Left ventricle myocardium inferior (tissue), 1 donor: Measurements from ENCODE around the gene PSPN. TPM values are rescaled to one million over a fixed set of nuclear protein-coding genes. Genes with fewer than 3 reads are reported as not detected.
A peak's percentile ranks its signal among the peaks of the same experiment; 100 is the strongest.

Source experiments
- DNase-seq: peaks from one replicate; pipeline ENCODE4 v3.0.0-alpha.2; 2020
- H3K27ac ChIP-seq: fragments of 200-600 bp; replicated peaks from 2 replicates; pipeline ENCODE4 v1.8.0; 2021
- H3K27me3 ChIP-seq: fragments of 200-600 bp; 2 replicates; pipeline ENCODE4 v1.8.0; 2021; ENCODE audit warnings: low read depth
- H3K36me3 ChIP-seq: fragments of 200-600 bp; 2 replicates; pipeline ENCODE4 v1.8.0; 2021
- H3K4me1 ChIP-seq: fragments of 200-600 bp; 2 replicates; pipeline ENCODE4 v1.8.0; 2021
- H3K4me3 ChIP-seq: fragments of 200-600 bp; 2 replicates; pipeline ENCODE4 v1.8.0; 2021; ENCODE audit warnings: mild to moderate bottlenecking, moderate library complexity
- H3K9me3 ChIP-seq: fragments of 200-600 bp; replicated peaks from 2 replicates; pipeline ENCODE4 v1.8.0; 2021
- CTCF ChIP-seq: fragments of 200-600 bp; IDR thresholded peaks from 2 replicates; pipeline ENCODE4 v1.8.0; 2021; ENCODE audit warnings: antibody characterized with exemption, mild to moderate bottlenecking, borderline replicate concordance
- intact Hi-C: fragments of 100-400 bp; cut with micrococcal nuclease; formaldehyde crosslinking; loops from one replicate; pipeline ENCODE4 v1.11.0; 2022
- long read RNA-seq: library from polyadenylated mRNA; unstranded; transcript quantifications from one replicate; pipeline ENCODE4 v2.0.0, GENCODE V29; 2021
- total RNA-seq: library from RNA; stranded (reverse); fragmentation: NEBNext Ultra II Directional; extraction: Animal tissue kit (Norgen Biotek cat#: 25700); gene quantifications from one replicate; pipeline ENCODE4 v1.2.1, GENCODE V29; 2021
- donor health status: DM: no; HTN: yes; CAD: no; lungs with severe emphysema.

The PSPN gene, protein sequence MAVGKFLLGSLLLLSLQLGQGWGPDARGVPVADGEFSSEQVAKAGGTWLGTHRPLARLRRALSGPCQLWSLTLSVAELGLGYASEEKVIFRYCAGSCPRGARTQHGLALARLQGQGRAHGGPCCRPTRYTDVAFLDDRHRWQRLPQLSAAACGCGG
- total RNA-seq = 1.2 TPM
- long read RNA-seq, partial matches to known transcripts = 0 of 1 reads
- long read RNA-seq, other reads (novel, unspliced or antisense) = 0 of 1 reads

DNA sequence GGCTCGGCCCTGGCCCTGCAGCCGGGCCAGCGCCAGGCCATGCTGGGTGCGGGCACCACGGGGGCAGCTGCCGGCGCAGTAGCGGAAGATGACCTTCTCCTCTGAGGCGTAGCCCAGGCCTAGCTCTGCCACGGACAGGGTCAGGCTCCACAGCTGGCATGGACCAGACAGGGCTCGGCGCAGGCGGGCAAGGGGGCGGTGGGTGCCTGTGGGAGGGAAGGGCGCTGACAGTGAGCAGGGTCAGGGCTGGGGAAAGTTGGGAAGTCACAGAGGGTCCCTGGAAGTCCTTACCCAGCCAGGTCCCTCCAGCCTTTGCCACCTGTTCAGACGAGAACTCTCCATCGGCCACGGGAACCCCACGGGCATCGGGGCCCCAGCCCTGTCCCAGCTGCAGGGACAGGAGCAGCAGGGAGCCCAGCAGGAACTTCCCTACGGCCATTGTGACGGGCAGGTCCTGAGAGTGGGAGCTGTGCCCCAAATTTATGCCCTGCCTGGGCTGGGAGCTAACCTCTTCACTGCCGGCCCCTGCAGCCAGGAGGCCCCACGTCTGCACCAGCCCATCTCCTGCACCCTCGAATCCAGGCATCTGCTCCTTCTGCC, at the start of gene PSPN:
Gene PSPN (minus strand): TSS at position 523 of the 600 bp plus-strand sequence. CDS start 84 bp downstream, at position 439.
- no peak for TF ChIP-seq CTCF
- Histone ChIP-seq H3K4me3 (no peak within 1 kb of the TSS), H3K27me3 (no peaks in the 10 kb centered on the region), H3K36me3 (peaks cover 32% of the 10 kb centered on the region), H3K27ac (no peak within 1 kb of the TSS), H3K9me3 (peaks cover 7% of the 10 kb centered on the region), H3K4me1 (peaks cover 22% of the 10 kb centered on the region)
- intact Hi-C loops = no loop called here
- DNase-seq = no peak

DNA sequence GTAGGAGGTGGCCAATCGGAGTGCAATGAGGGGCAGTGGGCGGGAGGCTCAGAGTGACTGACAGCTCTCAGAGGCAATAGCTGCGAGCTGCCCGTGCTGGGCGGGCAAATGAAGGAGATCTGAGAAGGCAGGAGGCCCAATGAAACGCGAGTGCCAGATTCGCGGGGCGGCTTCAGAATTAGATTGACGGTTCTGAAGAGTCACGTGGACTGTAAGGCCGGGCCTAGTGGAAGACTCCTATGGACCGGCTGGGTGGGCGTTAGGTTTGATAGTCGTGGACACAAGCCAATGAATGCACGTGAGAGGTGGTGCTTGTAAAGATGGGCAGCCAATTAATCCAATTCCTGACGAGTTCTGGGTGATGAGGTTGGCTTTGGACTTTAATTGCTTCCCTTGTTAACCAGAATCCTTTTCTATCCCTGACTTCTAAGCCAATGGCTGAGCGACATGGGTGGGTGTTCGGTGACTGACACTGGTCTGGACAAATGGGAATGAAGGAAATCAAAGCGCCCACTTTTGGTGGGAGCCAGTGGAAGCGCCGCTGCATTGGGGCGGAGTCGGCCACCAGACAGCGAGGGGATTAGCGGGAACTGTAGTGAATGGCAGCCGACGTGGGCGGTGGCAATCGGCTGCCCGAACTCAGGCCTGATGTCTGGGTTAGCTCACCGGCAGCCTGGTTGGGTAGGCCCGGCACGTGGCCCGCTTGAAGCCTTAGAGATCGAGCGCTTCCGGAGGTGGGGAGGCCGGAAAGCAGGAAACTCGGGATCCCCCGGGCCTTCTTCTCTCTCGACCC, 49.4 kb upstream of the PSPN start:
- H3K4me3 ChIP-seq = peak overlapping the region; percentile 91
- peaks cover 41% of the 10 kb centered on the region for H3K4me1 ChIP-seq
- H3K27ac ChIP-seq = peak overlapping the region; percentile 91
- H3K27me3 ChIP-seq = no peaks in the 10 kb centered on the region
- H3K36me3 ChIP-seq = peaks cover 15% of the 10 kb centered on the region
- DNase-seq = peak; percentile 100
- H3K9me3 ChIP-seq = no peaks in the 10 kb centered on the region
- intact Hi-C loops = no loop called here
- no peak for TF ChIP-seq CTCF

- Histone ChIP-seq H3K27ac (peak within 1 kb of the TSS; percentile 91), H3K36me3 (peaks cover 23% of the 10 kb centered on the region), H3K4me3 (peak within 1 kb of the TSS; percentile 91), H3K4me1 (peaks cover 41% of the 10 kb centered on the region), H3K9me3 (no peaks in the 10 kb centered on the region), H3K27me3 (no peaks in the 10 kb centered on the region)
- no peak for DNase-seq
- intact Hi-C loops = no loop called here
- no peak for TF ChIP-seq CTCF
Measured at GRCh38 chr19:6424195-6424938, 48.6 kb upstream of the PSPN start, which contains the start of gene KHSRP. KHSRP (minus strand) TSS chr19:6424811; CDS start chr19:6424701, 110 bp downstream.

GRCh38 chr19:6423499-6424194, 47.9 kb upstream of the PSPN start:
- peak overlapping the region; percentile 91 for H3K4me3 ChIP-seq
- peaks cover 30% of the 10 kb centered on the region for H3K36me3 ChIP-seq
- H3K9me3 ChIP-seq = no peaks in the 10 kb centered on the region
- no peak for TF ChIP-seq CTCF
- DNase-seq = no peak
- peak overlapping the region; percentile 75 for H3K27ac ChIP-seq
- intact Hi-C loops = no loop called here
- no peaks in the 10 kb centered on the region for H3K27me3 ChIP-seq
- H3K4me1 ChIP-seq = peaks cover 41% of the 10 kb centered on the region
